Right lobe of liver (tissue), 4 donors: Measurements from ENCODE around the gene SLC22A1.

Experiments used
- CTCF ChIP-seq, 4 donors: fragments of 200-600 bp in 3 of 4; fragments of 450-650 bp in 1 of 4; IDR thresholded peaks; one replicate each; pipeline versions ENCODE4 v1.5.1 to v1.8.0; 2016 to 2022; ENCODE audit warnings: antibody characterized with exemption in 4 of 4, mild to moderate bottlenecking in 2 of 4
- POLR2A ChIP-seq: fragments of 450-650 bp; IDR thresholded peaks from one replicate; pipeline ENCODE4 v1.6.1; 2017; ENCODE audit warnings: antibody characterized with exemption, mild to moderate bottlenecking
- donor health status: DM: no; HTN: no; CAD: no.
- donor health status: DM: no; HTN: no; CAD: no.
- donor health status: DM: no; HTN: yes; CAD: no.

- no peak for TF ChIP-seq POLR2A
- no peak for TF ChIP-seq CTCF (IDR thresholded peaks at IDR 0.05)
These were observed 19.2 kb upstream of the SLC22A1 start for GRCh38 chr6:160102399-160102798.
